ENCODE data around the gene COPS8. TPM values are rescaled to one million over a fixed set of nuclear protein-coding genes. Genes with fewer than 3 reads are reported as not detected.

Gene COPS8
- total RNA-seq, 1 experiment from 2014 or later = 186 TPM

DNA sequence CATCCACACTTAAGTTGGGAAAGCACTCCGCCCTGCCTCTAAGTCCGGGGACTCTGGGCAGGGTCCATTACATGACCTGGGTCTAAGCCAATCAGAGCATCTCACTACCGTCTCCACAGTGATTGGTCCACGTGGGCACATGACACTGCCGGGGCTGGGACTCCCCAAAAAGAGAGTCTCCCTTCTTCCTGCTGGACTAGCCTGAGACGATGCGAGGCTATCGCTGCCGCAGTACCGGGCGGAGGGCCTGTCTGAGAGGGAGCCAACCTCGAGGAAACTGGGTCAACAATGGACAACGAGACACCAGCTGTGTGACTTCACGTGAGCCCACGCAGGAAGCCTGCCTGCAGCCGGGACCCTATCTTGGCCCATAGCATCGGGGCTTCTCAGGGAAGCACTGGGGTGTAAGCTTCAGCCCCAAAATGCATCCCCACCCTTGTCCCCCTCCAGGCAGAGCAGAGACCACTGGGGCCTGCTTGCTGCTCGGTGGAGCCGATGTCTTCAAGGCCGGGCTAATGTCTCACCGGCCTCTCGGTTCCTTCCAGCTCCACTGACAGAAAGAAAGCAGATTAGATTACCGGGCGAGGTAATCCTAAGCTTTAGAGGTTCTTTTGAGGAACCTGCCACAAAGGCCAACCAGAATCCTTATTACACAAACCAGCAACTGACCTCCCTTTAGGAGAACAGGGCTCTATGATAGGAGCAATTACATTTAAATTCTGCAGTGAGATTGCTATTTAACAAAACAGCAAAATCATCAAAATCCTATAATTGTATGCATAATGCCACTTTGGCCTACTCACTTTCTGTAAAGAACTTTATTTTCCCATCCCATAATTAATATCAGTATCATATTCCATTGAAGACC lies 21.3 kb upstream of the COPS8 start:
- DNase-seq (ENCODE audit: low read depth) = no peak

DNA sequence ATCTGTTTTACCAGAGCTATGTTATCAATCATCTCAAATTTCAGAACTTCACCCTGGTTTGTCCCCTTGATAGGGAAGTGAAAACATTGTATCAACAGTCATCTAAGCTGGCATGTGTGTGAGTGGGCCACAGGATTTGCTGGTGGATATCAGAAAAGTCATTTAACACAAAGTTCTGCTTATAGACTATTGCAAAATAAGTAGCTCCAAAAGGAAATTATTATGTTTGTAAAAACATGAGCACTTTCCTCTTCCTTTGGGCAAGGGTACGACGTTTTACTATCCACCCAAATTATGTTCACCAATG lies 20.7 kb upstream of the COPS8 start:
- no peak for DNase-seq (ENCODE audit: low read depth)

DNA sequence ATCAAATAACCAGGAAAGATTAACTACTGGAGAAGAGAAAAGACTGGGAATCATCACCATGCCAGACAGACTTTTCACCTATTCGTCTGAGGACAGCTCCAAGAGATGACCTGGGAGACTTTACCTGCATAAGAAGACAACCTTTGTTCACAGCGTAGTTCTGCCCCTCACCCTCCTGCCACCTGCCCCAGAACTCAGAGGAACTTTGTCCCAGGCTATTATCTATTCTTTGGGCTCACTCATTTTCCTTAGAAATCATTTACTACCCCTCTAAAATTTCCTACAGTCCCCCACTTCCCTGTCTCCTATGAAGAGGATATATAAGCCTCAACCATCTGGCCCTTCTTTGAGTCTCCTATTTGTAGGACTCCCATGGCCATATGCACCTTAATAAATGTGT lies 19.3 kb upstream of the COPS8 start:
- DNase-seq (ENCODE audit: low read depth) = no peak

DNA sequence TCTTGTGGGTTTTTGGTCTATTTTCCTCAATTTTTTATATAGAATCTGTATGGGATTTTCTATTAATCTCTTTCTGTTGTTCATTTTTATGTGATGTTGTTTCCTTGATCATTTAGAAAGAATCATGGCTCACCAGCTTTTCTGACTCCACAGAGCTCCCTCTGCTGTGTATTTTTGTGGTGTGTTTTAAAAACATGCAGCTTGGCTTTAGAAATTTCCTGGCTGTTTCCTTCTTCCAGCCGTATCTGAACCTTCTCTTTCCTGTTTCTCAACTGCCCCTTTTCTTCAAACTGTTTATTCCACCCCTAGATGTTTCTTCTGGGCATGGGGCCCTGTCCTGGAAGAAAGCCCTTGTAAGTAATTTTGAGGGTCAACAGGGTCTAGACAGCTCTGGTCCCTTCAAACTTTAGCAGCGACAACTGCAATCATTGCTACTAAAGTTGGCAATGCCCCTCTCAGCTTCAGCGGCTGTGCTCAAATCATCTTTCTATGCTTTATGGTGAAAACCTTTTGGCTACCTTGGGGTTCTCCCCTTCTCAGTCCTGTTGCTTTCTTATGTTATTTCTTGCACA lies 17.6 kb upstream of the COPS8 start:
- no peak for DNase-seq (ENCODE audit: low read depth)

DNA sequence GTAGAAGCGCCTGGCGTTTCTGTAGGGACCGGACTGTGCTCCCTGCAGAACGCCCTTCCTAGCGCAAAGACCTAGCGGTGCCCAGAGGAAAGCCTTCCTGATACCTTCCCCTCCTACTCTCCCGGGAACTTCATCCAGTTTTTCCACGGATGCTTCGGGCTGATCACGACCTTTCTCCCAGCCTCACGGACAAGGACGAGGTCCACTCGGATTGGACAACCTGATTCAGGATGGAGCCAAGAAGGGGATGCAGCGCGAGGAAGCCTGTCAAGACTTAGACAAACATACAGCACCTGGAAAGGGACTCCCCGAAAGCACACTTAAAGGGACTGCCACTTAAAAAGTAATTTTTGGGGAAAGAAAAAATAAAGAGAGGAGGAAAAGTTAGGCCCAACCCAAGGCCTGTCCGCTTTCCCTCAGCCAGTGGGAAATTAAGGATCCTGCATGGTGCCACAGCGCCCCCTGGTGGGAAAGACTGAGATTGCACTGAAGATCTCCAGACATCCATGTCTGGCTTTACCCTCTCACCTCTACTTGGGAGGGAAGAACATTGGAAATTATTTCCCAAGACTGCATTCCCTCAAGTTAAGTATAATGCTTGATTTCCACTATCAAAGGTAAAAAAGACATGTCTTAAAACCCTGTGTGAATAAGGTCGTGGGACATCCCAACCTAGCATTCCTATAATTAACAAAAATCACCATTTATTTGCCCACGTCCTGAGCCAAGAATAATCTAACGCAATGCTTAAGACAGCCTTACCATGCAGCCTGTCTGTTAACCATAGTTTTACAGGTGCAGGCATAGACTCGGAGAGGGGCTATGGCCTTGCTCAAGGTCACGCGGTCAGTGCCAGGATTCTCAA lies 13.4 kb upstream of the COPS8 start:
- peak; percentile 57 for DNase-seq (ENCODE audit: low read depth)

DNA sequence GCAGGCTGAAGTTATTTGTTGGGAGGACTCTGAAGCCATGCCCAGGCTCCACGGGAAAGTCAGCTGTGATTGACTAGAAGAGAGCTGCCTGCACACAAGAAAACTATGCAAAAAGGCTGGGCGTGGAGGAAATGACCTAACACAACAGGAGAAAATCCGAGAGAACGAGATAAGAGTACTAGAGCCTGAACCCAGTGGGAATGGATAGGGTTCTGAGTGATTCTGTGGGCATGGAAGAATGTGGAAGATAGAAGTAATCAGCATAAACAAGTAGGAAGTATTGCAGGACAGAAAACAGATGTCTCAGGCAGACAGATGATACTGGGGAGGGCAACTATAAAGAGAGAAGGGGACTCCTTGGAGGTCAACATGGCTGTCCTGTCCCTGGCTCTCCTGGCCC lies 12.1 kb upstream of the COPS8 start:
- DNase-seq (ENCODE audit: low read depth) = peak; percentile 59

DNA sequence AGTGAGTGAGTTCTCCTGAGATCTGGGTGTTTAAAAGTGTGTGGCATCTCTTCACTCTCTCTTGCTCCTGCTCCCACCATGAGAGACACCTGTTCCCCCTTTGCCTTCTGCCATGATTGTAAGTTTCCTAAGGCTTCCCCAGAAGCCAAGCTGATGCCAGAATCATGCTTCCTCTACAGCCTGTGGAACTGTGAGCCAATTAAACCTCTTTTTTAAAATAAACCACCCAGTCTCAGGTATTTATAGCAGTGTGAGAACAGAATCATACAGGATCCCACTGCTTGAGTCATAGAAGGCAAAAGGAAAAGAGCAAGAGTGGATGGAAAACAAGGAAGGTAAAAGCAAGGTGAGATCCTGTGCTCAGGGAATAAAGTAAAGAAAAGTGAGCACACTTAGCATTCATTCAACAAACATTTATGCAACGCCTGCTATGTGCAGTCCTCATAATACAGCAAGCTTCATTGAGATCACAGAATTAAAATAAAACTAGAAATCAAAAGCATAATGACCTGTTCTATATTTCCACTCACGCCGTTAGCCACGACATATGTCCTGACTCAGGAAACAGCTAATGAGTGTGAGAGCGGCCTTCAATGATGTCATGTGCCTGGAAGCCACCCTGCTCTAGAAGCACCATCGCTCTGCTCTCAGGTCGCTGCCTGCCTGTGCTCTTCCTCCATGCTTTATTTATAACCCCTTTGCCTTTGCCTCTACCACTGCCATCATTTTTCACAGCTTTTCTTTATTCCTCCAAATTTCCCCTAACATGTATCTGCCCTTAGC lies 11.3 kb upstream of the COPS8 start:
- no peak for DNase-seq (ENCODE audit: low read depth)

DNA sequence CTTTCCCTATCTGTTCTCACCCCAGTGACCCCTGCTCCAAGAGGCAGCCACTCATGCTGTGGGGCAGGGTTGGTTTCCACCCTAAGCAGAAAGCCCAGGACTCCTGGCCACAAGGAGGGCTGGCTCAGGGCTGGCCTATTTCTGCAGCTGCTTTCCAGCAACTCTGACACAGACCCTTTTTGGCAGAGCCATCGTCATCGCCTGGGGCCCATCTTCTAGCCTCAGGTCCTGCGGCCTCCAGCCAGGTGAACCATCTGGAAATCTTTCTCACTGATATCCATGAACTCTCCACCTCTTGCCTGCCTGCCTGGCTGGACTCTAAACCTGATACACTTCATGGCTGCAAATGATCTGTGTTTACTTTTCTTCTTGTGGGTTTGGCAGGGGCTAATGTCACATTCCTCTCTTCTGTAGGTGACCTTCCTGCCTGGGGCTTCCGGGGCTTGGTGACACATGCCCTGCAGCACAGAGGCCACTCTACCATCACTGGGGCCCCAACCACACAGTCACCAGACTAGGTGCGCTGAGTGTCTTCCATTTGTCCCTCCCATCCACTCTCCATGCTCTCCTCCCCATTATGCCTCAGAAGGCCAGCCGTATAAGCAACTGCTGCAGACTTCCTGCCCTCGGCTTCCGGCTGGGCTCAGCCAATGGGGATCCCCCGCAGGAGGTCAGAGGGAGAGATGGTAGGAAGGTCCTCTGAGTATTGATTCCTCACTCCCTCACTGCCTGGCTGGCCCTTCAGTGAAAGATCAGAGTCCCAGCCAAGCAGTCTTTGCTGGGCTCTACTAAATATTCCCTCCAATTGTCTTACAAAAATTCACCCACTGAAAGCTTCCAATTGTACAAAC lies 9.7 kb upstream of the COPS8 start:
- no peak for DNase-seq (ENCODE audit: low read depth)

DNA sequence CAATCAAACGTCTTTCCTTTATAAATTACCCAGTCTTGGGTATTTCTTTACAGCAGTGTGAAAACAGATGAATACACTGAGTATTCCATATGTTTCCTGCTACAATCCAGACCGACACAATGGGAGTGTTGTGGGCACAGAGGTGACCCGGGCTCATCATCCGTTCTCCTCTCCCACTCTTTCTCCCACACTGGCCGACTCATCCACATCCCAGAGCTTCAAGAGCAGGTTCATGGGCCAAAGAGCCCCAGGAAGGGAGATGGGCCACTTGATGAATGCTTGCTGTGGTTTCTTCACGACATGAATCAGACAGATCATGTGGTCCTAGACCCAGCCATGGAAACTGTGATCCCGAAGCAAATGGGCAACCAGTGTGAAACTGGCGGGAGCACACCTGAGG lies 4.1 kb upstream of the COPS8 start:
- DNase-seq (ENCODE audit: low read depth) = no peak

DNA sequence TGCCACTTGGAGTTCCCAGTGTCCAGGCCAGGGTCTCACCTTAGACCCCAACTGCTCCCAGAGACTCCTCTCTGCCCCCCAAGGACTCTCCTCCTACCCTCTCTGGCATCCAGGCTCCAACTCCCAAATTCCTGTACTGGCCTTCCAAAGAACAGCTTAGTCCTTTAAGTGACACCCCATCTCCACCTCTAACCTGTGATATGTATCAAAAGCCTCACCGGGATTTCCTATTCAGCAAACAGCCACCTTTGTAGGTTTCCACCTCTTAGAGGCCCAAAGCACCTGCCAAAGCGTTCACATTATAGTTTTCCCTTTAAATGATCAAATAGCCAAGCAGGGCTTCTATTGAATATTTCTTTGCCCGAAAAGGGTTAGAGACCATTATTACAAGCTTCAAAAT lies 2.7 kb upstream of the COPS8 start:
- no peak for DNase-seq (ENCODE audit: low read depth)

DNA sequence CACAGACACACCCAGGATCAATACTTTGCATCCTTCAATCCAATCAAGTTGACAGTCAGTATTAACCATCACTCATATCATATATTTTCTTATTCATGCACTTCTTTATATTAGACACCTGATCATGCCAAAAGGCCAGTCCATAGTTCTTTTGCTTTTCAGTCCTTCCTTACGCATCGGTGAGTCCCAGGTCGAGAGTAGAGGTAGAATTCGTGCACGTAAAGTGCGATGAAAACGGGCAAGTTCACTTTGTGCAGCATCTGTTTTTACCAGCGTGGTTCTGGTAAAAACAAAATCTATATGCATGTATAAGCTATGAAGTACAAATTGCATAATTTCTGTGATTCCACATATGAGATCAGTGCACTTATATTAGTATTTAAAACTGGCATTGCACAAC lies 1.2 kb upstream of the COPS8 start:
- DNase-seq (ENCODE audit: low read depth) = no peak

DNA sequence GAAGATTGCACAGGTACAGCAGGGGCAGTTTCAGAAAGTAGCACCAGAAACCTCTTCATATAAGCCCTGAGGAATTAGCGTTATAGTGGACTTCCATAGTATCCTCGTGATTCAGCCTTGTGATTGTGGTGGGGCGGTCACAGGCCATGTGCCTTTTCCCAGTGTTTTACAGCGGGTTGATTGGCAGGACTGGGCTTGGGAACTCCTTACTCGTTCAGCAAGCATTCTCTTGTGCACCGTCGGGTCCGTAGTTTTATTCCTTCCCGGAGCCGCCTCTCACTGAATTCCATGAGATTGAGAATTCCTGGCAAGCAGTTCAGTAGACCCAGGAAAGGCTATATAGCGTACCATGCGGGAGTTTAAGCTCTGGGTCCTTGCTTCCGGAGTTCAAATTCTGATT lies 5.2 kb downstream of the COPS8 start:
- DNase-seq (ENCODE audit: low read depth) = no peak

DNA sequence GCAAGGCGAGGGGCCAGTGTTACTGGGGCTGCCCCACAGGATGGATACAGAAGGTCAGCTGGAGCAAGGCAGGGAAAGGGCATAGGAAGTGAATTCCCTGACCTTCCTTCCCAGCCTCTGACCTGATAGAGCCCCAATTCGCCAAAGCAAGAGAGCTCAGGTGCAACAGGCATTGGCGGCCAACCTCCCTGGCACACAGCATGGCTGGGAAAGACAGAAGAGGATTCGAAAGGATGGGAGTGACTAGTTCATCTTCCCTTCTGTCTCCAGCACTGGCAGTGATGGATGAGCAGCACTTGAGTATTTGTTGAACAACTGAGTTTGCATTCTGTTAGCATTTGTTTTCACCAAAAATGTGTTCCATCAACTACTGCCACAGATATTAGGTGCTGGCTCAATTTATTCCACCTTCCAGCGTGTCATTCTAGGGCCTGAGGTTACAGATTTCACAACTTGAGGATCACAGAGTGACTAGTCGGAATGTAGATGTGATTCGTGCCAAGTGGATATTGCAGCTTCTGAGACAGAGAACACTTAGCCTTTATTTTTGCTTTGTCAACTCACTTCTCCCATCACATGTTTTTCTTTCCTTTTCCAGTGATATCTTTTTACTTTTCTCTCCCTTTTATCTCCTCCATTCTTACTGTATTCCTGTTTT lies 6.2 kb downstream of the COPS8 start:
- no peak for DNase-seq (ENCODE audit: low read depth)

DNA sequence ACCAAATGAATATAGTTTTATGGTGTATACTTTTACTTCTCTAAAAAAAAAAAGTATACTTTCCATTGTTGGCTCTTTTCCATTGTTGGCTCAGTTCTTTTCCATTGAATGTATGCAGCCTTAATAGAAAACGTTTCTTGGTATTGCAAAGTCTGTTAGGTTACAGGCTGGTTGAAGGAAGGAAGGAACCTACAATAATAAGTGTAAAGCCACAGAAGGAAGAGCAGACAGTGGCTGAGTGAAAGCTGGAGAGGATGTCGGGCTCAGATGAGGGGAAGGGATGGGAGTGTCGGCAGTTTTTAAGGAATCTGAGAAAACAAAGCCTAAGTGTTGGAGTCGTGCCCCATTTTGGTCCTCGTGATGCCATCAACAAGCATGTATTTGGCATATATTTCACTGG lies 6.8 kb downstream of the COPS8 start:
- DNase-seq (ENCODE audit: low read depth) = no peak

DNA sequence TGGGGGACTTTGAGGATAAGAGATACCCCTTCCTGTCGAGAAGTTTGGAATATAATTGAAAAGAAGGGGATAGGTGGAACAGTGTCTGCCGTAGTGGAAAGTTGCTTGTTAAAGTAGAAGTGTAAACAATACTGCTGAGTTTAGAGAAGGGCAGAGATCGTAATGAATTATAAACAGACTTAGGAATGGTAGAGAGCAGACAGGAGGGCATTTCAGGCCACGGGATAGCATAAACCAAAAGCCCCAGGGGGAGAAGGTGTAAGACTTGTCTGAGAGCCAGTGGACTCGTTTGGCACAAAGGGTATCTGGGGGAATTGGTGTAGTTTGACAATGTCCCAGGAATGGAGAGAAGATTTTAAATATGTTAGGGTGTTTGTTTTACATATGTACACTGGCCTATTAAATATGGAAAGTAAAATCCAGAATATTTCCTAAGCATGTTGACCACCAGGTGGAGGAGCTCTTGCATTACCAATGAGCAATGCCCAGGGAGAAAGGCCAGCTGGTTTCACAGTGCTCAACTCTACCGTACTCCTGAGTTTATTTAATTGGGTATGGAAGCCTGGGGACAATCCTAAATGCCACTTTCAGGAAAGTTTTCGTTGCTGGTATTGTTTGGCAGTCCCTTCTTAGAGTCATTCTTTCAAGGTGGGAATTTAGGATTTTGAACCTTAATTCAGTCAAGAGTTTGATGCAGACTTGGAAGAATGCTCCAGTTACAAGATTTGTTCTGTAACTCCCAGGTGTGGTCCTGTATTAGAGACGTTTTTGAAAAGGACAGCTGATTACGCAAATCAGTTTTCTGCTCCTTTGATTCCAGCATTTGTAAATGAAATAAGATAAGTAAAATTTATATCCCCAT lies 7.5 kb downstream of the COPS8 start:
- DNase-seq (ENCODE audit: low read depth) = peak; percentile 49

DNA sequence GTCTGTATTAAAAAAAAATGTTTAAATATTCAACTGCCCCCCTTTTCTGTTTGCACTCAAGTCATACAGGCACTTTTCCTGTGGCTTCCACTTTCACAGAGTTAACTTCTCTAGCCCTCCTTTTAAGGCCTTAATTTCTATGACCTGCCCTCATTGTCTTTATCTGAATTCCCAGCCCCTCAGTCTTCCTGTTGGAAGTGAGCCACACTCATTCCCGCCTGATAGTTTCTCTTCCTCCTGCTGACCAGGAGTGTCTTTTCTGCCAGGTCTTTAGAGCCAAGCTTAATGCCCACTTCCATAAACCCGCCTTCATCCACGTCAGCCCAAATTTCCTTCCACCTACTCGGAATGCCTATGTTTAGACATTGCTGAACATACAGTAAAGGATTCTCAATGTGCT lies 10.5 kb downstream of the COPS8 start:
- DNase-seq (ENCODE audit: low read depth) = no peak

DNA sequence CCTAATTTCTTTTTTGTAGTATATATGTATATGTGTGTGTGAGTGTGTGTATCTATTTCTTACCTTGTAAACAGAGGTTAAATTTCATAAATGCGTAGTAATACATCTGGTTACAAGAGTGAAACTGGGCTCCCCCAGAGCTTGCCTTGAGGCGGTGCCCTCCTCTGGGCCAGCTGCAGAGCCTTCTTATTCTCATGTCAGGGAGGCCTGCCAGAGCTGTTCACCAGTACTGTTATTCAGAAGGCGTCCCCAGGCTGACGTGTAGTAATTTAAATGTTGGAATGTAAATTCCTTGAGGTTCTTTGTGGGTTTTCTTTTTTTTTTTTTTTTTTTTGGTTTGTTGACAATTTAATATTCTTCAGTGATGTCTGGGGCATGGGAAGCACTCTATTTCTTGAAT lies 11.2 kb downstream of the COPS8 start:
- DNase-seq (ENCODE audit: low read depth) = peak; percentile 39

DNA sequence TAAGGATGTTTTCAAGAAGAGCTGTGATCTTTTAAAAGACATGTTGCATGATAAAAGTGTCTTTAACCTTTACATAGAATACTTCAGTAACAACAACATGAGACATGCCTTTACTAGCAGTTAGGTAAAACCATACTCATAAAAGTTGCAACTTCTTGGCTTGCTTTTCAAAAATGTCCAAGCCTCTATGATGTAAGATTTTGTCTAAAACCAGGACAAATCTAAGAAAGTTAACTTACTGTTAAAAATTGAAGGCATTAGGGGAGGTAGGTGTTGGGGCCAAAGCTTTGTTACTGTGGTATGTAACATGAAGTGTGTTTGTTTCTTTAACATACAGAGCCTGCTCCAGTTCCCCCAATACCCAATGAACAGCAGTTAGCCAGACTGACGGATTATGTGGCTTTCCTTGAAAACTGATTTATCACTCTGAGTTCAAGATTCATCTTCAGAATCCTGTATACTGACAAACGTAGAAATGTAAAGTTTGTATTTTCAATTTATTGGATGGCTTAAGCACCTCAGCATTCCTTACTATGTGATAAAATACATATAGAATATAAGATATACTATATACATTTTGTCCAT lies 11.7 kb downstream of the COPS8 start:
- DNase-seq (ENCODE audit: low read depth) = no peak
